A549 (cell line): Measurements from ENCODE around the gene BANP.

ENCODE experiments used
- BCL3 ChIP-seq: fragments of >200 bp; sonication (Bioruptor Twin); formaldehyde crosslinking; IDR thresholded peaks from 3 replicates; pipeline ENCODE4 v1.6.1; 2016
- CHD4 ChIP-seq: fragments of 200-600 bp; sonication (generic); IDR thresholded peaks from 2 replicates; pipeline ENCODE4 v1.6.1; 2016; ENCODE audit warnings: antibody characterized with exemption, mild to moderate bottlenecking, borderline replicate concordance

GRCh38 chr16:88074041-88074440 is 122.8 kb downstream of the BANP start:
- TF ChIP-seq CHD4 = no peak
- no peak for TF ChIP-seq BCL3
